Measurements from ENCODE around the gene PITPNB.

DNA sequence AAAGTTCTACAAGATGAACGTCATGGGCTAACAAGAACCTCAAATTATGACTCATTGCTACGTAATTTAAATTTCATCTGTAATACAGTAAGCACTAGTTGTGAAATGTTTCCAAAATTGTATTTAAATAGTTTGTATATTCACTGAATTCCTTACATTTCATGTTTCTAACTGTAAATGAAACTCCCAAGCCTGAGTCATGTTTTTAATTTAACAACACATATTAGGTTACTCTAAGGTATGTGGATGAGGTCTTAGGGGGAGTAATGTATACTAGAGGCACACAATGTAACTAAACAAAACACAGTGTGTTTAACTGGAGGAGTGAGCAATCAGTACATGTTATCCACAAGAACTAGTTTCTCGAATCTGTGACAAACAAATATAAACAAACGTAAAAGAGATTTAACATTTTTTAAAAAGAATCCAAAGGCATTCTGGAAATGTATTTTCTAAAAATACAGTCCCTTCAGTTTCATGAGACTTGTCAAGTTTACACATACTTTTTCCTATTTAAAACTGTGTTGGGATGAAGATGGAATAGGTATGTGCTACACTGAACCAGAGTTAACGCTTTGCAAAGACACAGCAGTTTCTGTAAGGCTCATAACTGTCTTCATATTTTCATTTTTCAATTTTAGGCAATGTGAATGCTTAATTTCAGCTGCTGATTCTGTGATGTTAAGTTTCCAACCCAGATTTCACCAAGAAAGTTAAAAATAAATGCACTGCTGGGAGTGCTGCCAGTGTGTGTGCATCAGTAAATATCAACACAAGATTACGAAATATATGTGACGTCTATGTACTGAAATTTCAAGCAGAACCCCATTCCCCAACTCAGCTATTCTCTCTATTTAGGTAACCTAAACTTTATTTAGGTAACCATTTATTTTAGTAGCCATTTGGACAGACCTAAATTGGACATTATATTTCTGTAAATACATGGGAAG lies 52.6 kb downstream of the PITPNB start:
- no peak for TF ChIP-seq CTCF (IDR thresholded peaks at IDR 0.05; ENCODE audit: borderline replicate concordance, extremely low read depth, low read length, poor library complexity, severe bottlenecking)
- TF ChIP-seq EZH2 (IDR thresholded peaks at IDR 0.05; ENCODE audit: borderline replicate concordance, low read depth, low read length, severe bottlenecking) = no peak

Data from DND-41 (cell line).